Brain pericyte (primary cell): Measurements from ENCODE around the gene MYO1H.

Experiments used
- DNase-seq: peaks from one replicate; pipeline ENCODE4 v3.0.0-alpha.2; 2012; ENCODE audit warnings: low read depth, low spot score

Gene MYO1H

DNA sequence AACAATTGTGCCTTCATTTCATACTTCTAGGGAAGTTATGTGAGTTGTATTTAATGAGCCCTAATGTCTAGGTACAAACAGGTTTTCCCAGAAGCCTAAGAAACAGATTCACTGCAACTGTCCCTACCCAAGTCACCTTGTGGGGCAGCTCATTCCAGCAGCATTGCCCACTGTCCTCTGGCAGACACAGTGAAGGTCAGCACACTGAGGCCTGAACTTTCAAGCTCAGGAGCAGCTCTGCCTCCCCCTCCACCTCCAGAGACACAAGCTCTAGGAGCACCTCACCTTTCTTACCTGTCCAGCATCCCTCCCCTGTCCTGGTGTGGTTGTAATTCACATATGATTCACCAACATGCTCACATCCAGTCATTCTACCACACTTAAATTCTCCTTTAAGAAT is 145.4 kb downstream of the MYO1H start:
- no peak for DNase-seq

DNA sequence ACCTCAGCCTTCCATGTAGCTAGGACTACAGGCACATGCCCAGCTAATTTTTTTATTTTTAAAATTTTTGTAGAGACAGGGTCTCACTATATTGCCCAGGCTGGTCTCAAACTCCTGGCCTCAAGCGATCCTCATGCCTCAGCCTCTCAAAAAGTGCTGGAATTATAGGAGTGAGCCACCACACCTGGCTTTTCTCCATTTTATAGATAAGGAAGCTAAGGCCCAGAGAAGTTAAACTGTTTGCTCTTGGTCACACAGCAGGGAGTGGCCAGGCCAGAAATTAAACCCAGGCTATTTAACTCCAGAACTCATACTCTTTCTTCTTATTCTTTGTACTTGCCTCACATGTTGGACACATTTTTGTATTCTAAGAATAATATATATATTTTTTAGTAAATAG is 146.2 kb downstream of the MYO1H start:
- DNase-seq = no peak

DNA sequence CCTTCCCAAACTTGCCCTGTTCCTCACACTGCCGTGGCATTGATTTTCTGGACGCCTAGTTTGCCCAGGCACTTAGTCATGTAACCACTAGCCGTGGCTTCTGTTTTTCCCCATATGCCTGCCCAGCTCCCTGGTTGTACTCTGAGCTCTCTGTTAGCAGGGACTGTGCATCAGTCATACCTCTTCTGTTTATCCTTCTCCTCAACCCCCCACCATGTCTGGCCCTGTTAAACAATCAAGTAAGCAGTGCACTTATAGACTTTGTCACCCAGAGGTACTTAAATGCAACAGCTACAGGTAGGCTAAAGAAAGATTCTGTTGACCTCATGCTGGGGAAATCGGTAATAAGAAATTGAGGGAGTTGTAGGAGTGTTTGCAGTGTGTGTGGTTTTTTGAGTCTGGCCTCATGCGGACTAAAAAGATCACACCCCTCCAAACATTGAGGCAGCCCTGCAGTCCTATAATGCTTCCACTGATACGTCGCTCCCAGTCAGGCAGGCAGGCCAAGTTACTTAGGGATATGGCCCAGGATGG is 146.7 kb downstream of the MYO1H start:
- DNase-seq = no peak

DNA sequence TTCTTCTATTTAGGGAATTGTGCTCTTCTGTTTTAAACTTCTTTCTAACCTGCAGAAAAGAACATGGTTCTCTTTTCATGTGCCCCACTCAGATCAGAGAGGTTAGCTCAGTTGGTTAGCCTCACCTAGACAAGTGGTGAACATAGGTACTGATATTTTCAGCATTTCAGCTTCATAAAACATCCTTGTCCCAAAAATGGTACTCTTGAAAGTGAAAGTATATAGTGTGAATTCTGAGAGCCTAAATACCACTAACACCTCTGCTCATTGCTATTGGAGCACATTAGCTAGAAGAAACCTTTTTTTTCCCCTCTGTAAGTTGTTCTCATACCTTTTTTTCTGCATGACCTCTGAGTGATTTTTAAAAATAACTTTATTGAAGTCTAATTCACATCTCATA is 147.3 kb downstream of the MYO1H start:
- no peak for DNase-seq

DNA sequence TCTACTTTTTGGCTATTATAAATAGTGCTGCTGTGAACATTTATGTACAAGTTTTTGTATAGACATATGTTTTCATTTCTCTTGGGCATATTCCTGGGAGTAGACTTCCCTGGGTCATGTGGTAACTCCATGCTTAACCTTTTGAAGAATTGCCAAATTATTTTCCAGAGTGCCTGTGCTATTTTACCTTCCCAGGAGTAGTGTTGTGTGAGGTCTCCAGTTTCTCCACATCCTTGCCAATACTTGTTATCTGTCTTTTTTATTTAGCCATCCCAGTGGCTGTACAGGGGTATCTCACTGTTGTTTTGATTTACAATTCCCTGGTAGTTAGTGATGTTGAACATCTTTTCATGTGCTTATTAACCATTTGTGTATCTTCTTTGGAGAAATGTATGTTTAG is 148.6 kb downstream of the MYO1H start:
- no peak for DNase-seq

DNA sequence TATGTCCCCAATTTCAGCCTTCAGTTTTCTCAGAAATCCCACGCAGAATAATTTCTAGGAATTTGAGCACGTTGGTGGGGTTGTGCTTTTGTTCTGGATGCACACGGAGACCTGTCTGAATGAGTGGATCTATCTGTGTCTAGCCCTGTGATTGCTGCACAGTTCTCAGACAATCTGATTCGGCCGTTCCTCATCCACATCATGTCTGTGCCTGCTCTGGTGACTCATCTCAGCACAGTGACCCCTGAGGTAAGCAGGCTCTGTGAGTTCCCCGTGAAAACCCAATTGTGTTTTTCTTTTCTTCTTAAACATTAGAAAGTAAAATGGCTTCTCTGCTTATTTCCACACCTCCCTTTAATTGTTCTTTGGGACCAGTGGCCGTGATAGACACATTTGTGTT is 150.0 kb downstream of the MYO1H start:
- DNase-seq = no peak
